ENCODE results near the gene ATP13A2. TPM values are rescaled to one million over a fixed set of nuclear protein-coding genes. Genes with fewer than 3 reads are reported as not detected.

Gene ATP13A2
- polyA plus RNA-seq, 1 of the 3 experiments (the other 2 are of a cell fraction) = 29.3 TPM

GRCh38 chr1:17045150-17045549 lies 33.4 kb upstream of the ATP13A2 start:
- Histone ChIP-seq H3K9me2 (no peaks in the 10 kb centered on the region), H3K9ac (no peak overlapping the region), H3K27me3 (ENCODE audit: insufficient read depth) (no peaks in the 10 kb centered on the region), H3K27ac (ENCODE audit: low read depth in 2 of 2, low read length in 1 of 2) (no peak overlapping the region), H3K4me3 (ENCODE audit: low read depth in 2 of 2, low read length in 1 of 2) (no peak overlapping the region), H3K4me2 (no peak overlapping the region), H3K36me3 (replicated peaks in 1 of 2; ENCODE audit: control insufficient read depth in 1 of 2, insufficient read depth in 2 of 2, low read length in 1 of 2) (peaks cover 23 to 55% of the 10 kb centered on the region in 2 experiments), H4K20me1 (ENCODE audit: insufficient read depth) (no peaks in the 10 kb centered on the region), H3K9me3 (no peaks in the 10 kb centered on the region), H3K79me2 (ENCODE audit: insufficient read depth) (peaks cover 63% of the 10 kb centered on the region), H3F3A (replicated peaks; ENCODE audit: insufficient read depth) (peaks cover 16% of the 10 kb centered on the region), H2AFZ (ENCODE audit: low read depth) (no peak overlapping the region), H3K4me1 (ENCODE audit: control insufficient read depth in 1 of 2, insufficient read depth in 2 of 2, low read depth in 1 of 2, low read length in 1 of 2) (peaks cover 0 to 3% of the 10 kb centered on the region in 2 experiments; a peak in 1 of 4 replicates)
- WGBS (ENCODE audit: low lambda C conversion rate) = 78% methylated on average over 5 of the region's 5 CpGs
- ChIA-PET CTCF (interaction anchor here (0.9 to 24.3 kb wide), 10 partner anchors 11 to 120 kb away, joined by 3 to 408 read pairs (median 5); no protein-coding TSS in a partner anchor), POLR2A (no interaction called here)
- no peak for DNase-seq
- TF ChIP-seq PBX3 (IDR thresholded peaks at IDR 0.05) = no peak
- no peak for TF ChIP-seq POLR2AphosphoS5 (IDR thresholded peaks at IDR 0.05; ENCODE audit: low read depth, low read length)
- TF ChIP-seq SIN3A (IDR thresholded peaks at IDR 0.05; ENCODE audit: borderline replicate concordance, low read depth, low read length) = no peak
- no peak for TF ChIP-seq REST (IDR thresholded peaks at IDR 0.05; ENCODE audit: low read depth, low read length)
- TF ChIP-seq RFX5 (IDR thresholded peaks at IDR 0.05; ENCODE audit: low read length) = no peak
- TF ChIP-seq MEF2A (IDR thresholded peaks at IDR 0.05; ENCODE audit: borderline replicate concordance, low read depth) = no peak
- no peak for TF ChIP-seq USF1 (IDR thresholded peaks at IDR 0.05; ENCODE audit: borderline replicate concordance, low read depth)
- no peak for TF ChIP-seq GABPA (IDR thresholded peaks at IDR 0.05; ENCODE audit: low read depth)
- no peak for TF ChIP-seq CTCF (IDR thresholded peaks at IDR 0.05)
- TF ChIP-seq YY1 (IDR thresholded peaks at IDR 0.05; ENCODE audit: low read depth) = no peak
- TF ChIP-seq GATA2 (CRISPR knock-in tag; IDR thresholded peaks at IDR 0.05) = no peak
- no peak for TF ChIP-seq NRF1 (IDR thresholded peaks at IDR 0.05; ENCODE audit: low read depth, low read length)
- TF ChIP-seq FOXJ3 (CRISPR knock-in tag; IDR thresholded peaks at IDR 0.05) = no peak
- no peak for TF ChIP-seq FOXM1 (IDR thresholded peaks at IDR 0.05; ENCODE audit: low read depth)
- TF ChIP-seq ELF1 (IDR thresholded peaks at IDR 0.05) = no peak
- no peak for TF ChIP-seq SMC3 (IDR thresholded peaks at IDR 0.05; ENCODE audit: low read depth, low read length)
- TF ChIP-seq TCF12 (IDR thresholded peaks at IDR 0.05) = no peak
